ENCODE results near the gene C1orf232.

- TF ChIP-seq CTCF (IDR thresholded peaks at IDR 0.05) (no peak), ZFX (IDR thresholded peaks at IDR 0.05; ENCODE audit: borderline replicate concordance) (no peak)
These were observed 14.0 kb downstream of the C1orf232 start for GRCh38 chr1:26154750-26155149.

Measured in 22Rv1 (cell line).